K562 (cell line): ENCODE measurements around the gene HSD17B3. TPM values are rescaled to one million over a fixed set of nuclear protein-coding genes. Genes with fewer than 3 reads are reported as not detected.

Experiments used
- ATAC-seq: fragments of 200-7000 bp; cut with Tn5 transposase; 3 replicates; pipeline ENCODE4 v1.9.1; 2020; ENCODE audit warnings: moderate library complexity
- BruUV-seq: library from RNA; stranded (reverse); fragments of 400-500 nt; replicated peaks from 2 replicates; lab custom pipeline; 2021; lab: Mats Ljungman, UMichigan
- CTCF ChIA-PET: fragments of 300-600 bp; formaldehyde crosslinking; extraction: SDS; loops from one replicate; lab custom pipeline; 2021; ENCODE audit warnings: low intra/inter-chr PET ratio; lab: Yijun Ruan, JAX
- POLR2A ChIA-PET: fragments of 300-600, 350-650 bp; sonication (Branson Sonifier 250); formaldehyde crosslinking; extraction: SDS; loops from one replicate; lab custom pipeline; 2021; ENCODE audit warnings: antibody characterized with exemption, inconsistent platforms; lab: Yijun Ruan, JAX
- DNase-seq, 4 experiments: peaks; one replicate each; pipeline versions ENCODE4 v3.0.0 to v3.0.0-alpha.2; 2011 to 2018; ENCODE audit warnings: low spot score in 3 of 4, mixed read lengths in 3 of 4; ENCODE audit errors: extremely low read depth in 1 of 4
- FAIRE-seq: peaks from 2 replicates; lab custom pipeline; 2011; peaks lifted over from hg19 to GRCh38; lab: Jason Lieb, UNC
- H2AFZ ChIP-seq: 2 replicates; pipeline ENCODE4 v1.6.0; 2011; ENCODE audit warnings: low read depth, low read length, control low read depth, inconsistent platforms
- H3K27ac ChIP-seq: fragments of 200-600 bp; 3 replicates; pipeline ENCODE4 v1.8.0; 2011; ENCODE audit warnings: low read depth, mild to moderate bottlenecking, control low read depth, inconsistent platforms, low read length, moderate library complexity, mixed read lengths; ENCODE audit errors: extremely low read depth
- H3K27me3 ChIP-seq, 2 experiments: fragments of 300-600 bp in 1 of 2; 2 replicates in 1 of 2; 3 replicates in 1 of 2; pipeline versions ENCODE4 v1.6.0 to v1.8.0; 2011; ENCODE audit warnings: inconsistent platforms in 2 of 2, low read length in 2 of 2, mild to moderate bottlenecking in 1 of 2, mixed read lengths in 1 of 2, moderate library complexity in 1 of 2; ENCODE audit not compliant: control insufficient read depth in 2 of 2, insufficient read depth in 2 of 2
- H3K36me3 ChIP-seq: fragments of 300-600 bp; 3 replicates; pipeline ENCODE4 v1.8.0; 2011; ENCODE audit warnings: mild to moderate bottlenecking, low read length, inconsistent platforms; ENCODE audit not compliant: control insufficient read depth, insufficient read depth
- H3K4me1 ChIP-seq, 2 experiments: fragments of 200-600 bp in 1 of 2; replicated peaks in 1 of 2; 2 replicates in 1 of 2; 3 replicates in 1 of 2; pipeline versions ENCODE4 v1.5.1 to v1.8.0; 2011; ENCODE audit warnings: inconsistent platforms in 2 of 2, low read length in 2 of 2, mild to moderate bottlenecking in 1 of 2, mixed read lengths in 1 of 2, moderate library complexity in 1 of 2; ENCODE audit not compliant: control insufficient read depth in 2 of 2, insufficient read depth in 2 of 2
- H3K4me2 ChIP-seq: 2 replicates; pipeline ENCODE4 v1.6.1; 2011; ENCODE audit warnings: low read length, control low read depth, inconsistent platforms, mixed read lengths; ENCODE audit not compliant: insufficient read depth
- H3K4me3 ChIP-seq: fragments of 200-600 bp; sonication (generic), shearing (Covaris generic); 2 replicates; pipeline ENCODE4 v1.5.1; 2016; ENCODE audit warnings: control low read depth, inconsistent platforms
- H3K79me2 ChIP-seq: fragments of 200-600 bp; 3 replicates; pipeline ENCODE4 v1.8.0; 2011; ENCODE audit warnings: low read length, inconsistent platforms; ENCODE audit not compliant: control insufficient read depth, insufficient read depth
- H3K9ac ChIP-seq, 2 experiments: 2 replicates each; pipeline versions ENCODE4 v1.6.0 to v1.6.1; 2011; ENCODE audit warnings: low read depth in 2 of 2, low read length in 2 of 2, control low read depth in 1 of 2, inconsistent platforms in 1 of 2, mild to moderate bottlenecking in 1 of 2, mixed read lengths in 1 of 2; ENCODE audit not compliant: insufficient read depth in 1 of 2
- H3K9me1 ChIP-seq: one replicate; pipeline ENCODE4 v1.6.0; 2011; ENCODE audit warnings: inconsistent platforms, mild to moderate bottlenecking, low read length, moderate library complexity; ENCODE audit not compliant: control insufficient read depth, insufficient read depth
- H3K9me3 ChIP-seq: replicated peaks from 2 replicates; pipeline ENCODE4 v1.5.1; 2011; ENCODE audit warnings: low read depth, low read length, inconsistent platforms; ENCODE audit not compliant: control insufficient read depth, insufficient read depth
- H4K20me1 ChIP-seq: replicated peaks from 2 replicates; pipeline ENCODE4 v1.6.1; 2011; ENCODE audit warnings: low read length, inconsistent platforms, mixed read lengths; ENCODE audit not compliant: control insufficient read depth, insufficient read depth
- HMGN3 ChIP-seq: IDR thresholded peaks from 2 replicates; pipeline ENCODE4 v1.6.1; 2011; ENCODE audit warnings: borderline replicate concordance, low read depth, mild to moderate bottlenecking, mixed read lengths, low read length; ENCODE audit not compliant: insufficient read length; ENCODE audit errors: extremely low read depth
- ZNF134 ChIP-seq: fragments of 250-450 bp; sonication (Bioruptor Pico); conservative IDR thresholded peaks from 2 replicates; pipeline ENCODE4 v1.4.0; 2020
- WGBS: fragments of 100-300 bp; shearing (Covaris generic); methylation state at CpG from one replicate; pipeline ENCODE4 v1.1.6; 2016; ENCODE audit warnings: low coverage, mixed read lengths; ENCODE audit not compliant: insufficient coverage; ENCODE audit errors: missing lambda C conversion rate; 5-methylcytosine and 5-hydroxymethylcytosine counted together
- in situ Hi-C: fragments of 300-500 bp; cut with MboI; formaldehyde crosslinking; loops from 4 replicates; pipeline ENCODE4 v1.15.0; 2018; ENCODE audit warnings: inconsistent platforms, mixed read lengths
- intact Hi-C: fragments of 100-400 bp; cut with micrococcal nuclease; formaldehyde crosslinking; loops from 2 replicates; pipeline ENCODE4 v1.14.2; 2022
- polyA plus RNA-seq, 8 experiments: library from polyadenylated mRNA; depleted of rRNA in 4 of 8; stranded (reverse) in 5 of 8; unstranded in 3 of 8; fragments of >200 nt; fragmentation: Nextera tagmentation in 2 of 8; fragmentation: Illumina TruSeq in 1 of 8; extraction: Ambion mirVana in 2 of 8; extraction: Trizol in 1 of 8; gene quantifications; 2 replicates each; pipeline versions ENCODE4 v1.2.1 to v1.2.3, GENCODE V29; 2011 to 2014; ENCODE audit warnings: inconsistent platforms in 1 of 8, missing spikeins in 1 of 8
- total RNA-seq, 7 experiments: library from RNA; depleted of rRNA in 6 of 7; stranded (reverse); fragments of >200 nt in 6 of 7; fragmentation: Illumina TruSeq in 2 of 7; extraction: Trizol in 2 of 7; gene quantifications; 2 replicates each; pipeline versions ENCODE4 v1.2.1 to v1.2.3, GENCODE V29; 2011 to 2021; ENCODE audit warnings: low replicate concordance in 1 of 7
- TF ChIP-seq, protein P1 (sequence below): fragments of 450-650 bp; IDR thresholded peaks from 2 replicates; pipeline ENCODE4 v1.6.1; 2016
- TF ChIP-seq, protein P2 (sequence below): sonication (generic); formaldehyde crosslinking; IDR thresholded peaks from 2 replicates; pipeline ENCODE4 v1.8.1; 2023; ENCODE audit warnings: mild to moderate bottlenecking, missing genetic modification reagents

Gene HSD17B3
- total and polyA plus RNA-seq, 9 of the 15 experiments (the other 6 are each of a cell fraction or from before 2014, with no cell fraction given): not detected

- no peaks in the 10 kb centered on the region for H4K20me1 ChIP-seq
- H3K4me1 ChIP-seq: peaks cover 5 to 13% of the 10 kb centered on the region in 2 experiments; a peak in 3 of 5 replicates
- no peak overlapping the region for H3K9ac ChIP-seq
- no peak overlapping the region for H3K4me2 ChIP-seq
- H3K4me3 ChIP-seq: no peak overlapping the region
- in situ Hi-C loops (no loop called here), intact Hi-C loops (no loop called here)
- H3K27me3 ChIP-seq: no peaks in the 10 kb centered on the region
- FAIRE-seq: no peak
- H3K79me2 ChIP-seq: peaks cover 8% of the 10 kb centered on the region; the same call in 2 of the 3 replicates
- WGBS: 80% methylated on average over 12 of the region's 18 CpGs
- POLR2A ChIA-PET: interaction anchor here (0.6 kb wide), 1 partner anchor 21 kb away, joined by 3 read pairs; no protein-coding TSS in a partner anchor
- H3K36me3 ChIP-seq: peaks cover 9% of the 10 kb centered on the region; the same call in 1 of the 3 replicates
- no peaks in the 10 kb centered on the region for H3K9me1 ChIP-seq
- CTCF ChIA-PET: no interaction called here
- TF ChIP-seq, protein P1, sequence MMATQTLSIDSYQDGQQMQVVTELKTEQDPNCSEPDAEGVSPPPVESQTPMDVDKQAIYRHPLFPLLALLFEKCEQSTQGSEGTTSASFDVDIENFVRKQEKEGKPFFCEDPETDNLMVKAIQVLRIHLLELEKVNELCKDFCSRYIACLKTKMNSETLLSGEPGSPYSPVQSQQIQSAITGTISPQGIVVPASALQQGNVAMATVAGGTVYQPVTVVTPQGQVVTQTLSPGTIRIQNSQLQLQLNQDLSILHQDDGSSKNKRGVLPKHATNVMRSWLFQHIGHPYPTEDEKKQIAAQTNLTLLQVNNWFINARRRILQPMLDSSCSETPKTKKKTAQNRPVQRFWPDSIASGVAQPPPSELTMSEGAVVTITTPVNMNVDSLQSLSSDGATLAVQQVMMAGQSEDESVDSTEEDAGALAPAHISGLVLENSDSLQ: no peak
- TF ChIP-seq ZNF134 (no peak), HMGN3 (no peak)
- TF ChIP-seq, protein P2, sequence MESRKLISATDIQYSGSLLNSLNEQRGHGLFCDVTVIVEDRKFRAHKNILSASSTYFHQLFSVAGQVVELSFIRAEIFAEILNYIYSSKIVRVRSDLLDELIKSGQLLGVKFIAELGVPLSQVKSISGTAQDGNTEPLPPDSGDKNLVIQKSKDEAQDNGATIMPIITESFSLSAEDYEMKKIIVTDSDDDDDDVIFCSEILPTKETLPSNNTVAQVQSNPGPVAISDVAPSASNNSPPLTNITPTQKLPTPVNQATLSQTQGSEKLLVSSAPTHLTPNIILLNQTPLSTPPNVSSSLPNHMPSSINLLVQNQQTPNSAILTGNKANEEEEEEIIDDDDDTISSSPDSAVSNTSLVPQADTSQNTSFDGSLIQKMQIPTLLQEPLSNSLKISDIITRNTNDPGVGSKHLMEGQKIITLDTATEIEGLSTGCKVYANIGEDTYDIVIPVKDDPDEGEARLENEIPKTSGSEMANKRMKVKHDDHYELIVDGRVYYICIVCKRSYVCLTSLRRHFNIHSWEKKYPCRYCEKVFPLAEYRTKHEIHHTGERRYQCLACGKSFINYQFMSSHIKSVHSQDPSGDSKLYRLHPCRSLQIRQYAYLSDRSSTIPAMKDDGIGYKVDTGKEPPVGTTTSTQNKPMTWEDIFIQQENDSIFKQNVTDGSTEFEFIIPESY (CRISPR knock-in tag): peak; percentile 22; the same call in 1 of the 2 replicates
- DNase-seq: no peak
- no TSS peak for BruUV-seq
- H3K27ac ChIP-seq: no peak overlapping the region
- 0 out of 2 replicates have a peak overlapping the region, but pooled peaks have one; percentile 3 for H2AFZ ChIP-seq
- no peaks in the 10 kb centered on the region for H3K9me3 ChIP-seq
- no peak for ATAC-seq
Observed at GRCh38 chr9:96255698-96256097, 46.3 kb downstream of the HSD17B3 start.
